ENCODE results near the gene IGF1R. TPM values are rescaled to one million over a fixed set of nuclear protein-coding genes. Genes with fewer than 3 reads are reported as not detected.

IGF1R gene
- total and polyA plus RNA-seq, 4 donors = 5.9 to 154 (median 27.6) TPM

DNA sequence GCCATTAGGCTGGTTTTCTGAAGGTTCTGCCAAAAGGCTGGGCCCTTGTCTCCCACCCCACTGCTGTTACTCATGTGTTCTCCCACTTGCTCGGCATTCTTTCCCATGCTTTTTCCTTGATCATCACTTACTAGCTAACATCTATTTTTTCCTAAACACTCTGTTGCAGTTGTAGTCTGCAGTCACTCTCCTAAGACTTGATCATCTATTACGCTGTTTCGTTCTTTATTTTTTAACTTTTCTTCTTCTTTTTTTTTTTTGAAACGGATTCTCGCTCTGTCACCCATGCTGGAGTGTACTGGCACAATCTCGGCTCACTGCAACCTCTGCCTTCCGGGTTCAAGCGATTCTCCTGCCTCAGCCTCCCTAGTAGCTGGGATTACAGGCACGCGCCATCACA, 176.3 kb downstream of the IGF1R start:
- peaks cover 0 to 32% (median 4%) of the 10 kb centered on the region in 5 donors for H3K4me1 ChIP-seq (ENCODE audit: control insufficient read depth in 5 of 5, insufficient read depth in 5 of 5, low read length in 5 of 5)
- H3K36me3 ChIP-seq (ENCODE audit: control insufficient read depth in 4 of 4, insufficient read depth in 4 of 4, low read length in 4 of 4) = peaks cover 0 to 2% (median 0%) of the 10 kb centered on the region in 4 donors
- DNase-seq (no peak), ATAC-seq (ENCODE audit: insufficient read depth, low FRiP score) (no peak)
- WGBS, 2 donors = 95 to 97% methylated on average over 10 of the region's 10 CpGs
- H3K9me3 ChIP-seq (ENCODE audit: control insufficient read depth in 4 of 4, insufficient read depth in 3 of 4, low read length in 3 of 4) = peaks cover 0 to 9% (median 5%) of the 10 kb centered on the region in 4 donors
- H3K9ac ChIP-seq (ENCODE audit: insufficient read depth in 1 of 2, low read length in 2 of 2) = peak overlapping the region in 1 of 2 donors; percentile 73
- no peak overlapping the region for H3K4me3 ChIP-seq
- TF ChIP-seq, protein P1, sequence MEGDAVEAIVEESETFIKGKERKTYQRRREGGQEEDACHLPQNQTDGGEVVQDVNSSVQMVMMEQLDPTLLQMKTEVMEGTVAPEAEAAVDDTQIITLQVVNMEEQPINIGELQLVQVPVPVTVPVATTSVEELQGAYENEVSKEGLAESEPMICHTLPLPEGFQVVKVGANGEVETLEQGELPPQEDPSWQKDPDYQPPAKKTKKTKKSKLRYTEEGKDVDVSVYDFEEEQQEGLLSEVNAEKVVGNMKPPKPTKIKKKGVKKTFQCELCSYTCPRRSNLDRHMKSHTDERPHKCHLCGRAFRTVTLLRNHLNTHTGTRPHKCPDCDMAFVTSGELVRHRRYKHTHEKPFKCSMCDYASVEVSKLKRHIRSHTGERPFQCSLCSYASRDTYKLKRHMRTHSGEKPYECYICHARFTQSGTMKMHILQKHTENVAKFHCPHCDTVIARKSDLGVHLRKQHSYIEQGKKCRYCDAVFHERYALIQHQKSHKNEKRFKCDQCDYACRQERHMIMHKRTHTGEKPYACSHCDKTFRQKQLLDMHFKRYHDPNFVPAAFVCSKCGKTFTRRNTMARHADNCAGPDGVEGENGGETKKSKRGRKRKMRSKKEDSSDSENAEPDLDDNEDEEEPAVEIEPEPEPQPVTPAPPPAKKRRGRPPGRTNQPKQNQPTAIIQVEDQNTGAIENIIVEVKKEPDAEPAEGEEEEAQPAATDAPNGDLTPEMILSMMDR (IDR thresholded peaks at IDR 0.05; ENCODE audit: control extremely low read depth, extremely low read depth) = no peak
- H3K27ac ChIP-seq (ENCODE audit: low read depth in 1 of 2, low read length in 1 of 2) = no peak overlapping the region
- no peaks in the 10 kb centered on the region for H3K27me3 ChIP-seq (ENCODE audit: control insufficient read depth in 3 of 3, insufficient read depth in 3 of 3, low read length in 2 of 3)

DNA sequence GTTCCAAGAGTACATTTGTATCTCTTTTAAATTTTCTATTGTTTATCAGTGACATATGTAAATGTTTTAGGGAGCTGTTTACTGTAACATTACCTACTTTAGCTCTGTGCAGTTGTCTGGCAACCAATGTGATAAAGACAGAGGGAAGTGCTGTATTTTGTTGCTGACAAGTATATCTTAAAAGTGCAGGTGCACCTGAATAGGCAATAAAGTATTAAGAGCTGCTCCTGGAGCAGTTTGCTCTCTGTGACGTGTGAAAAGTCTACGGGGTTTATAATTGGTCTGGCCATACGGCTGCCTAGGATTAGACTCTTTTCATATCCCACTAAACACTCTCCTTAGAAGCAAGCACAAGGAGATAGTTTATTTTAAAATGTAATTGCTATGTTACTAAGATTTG, 178.3 kb downstream of the IGF1R start:
- Histone ChIP-seq H3K36me3 (ENCODE audit: control insufficient read depth in 4 of 4, insufficient read depth in 4 of 4, low read length in 4 of 4) (peaks cover 0 to 2% (median 0%) of the 10 kb centered on the region in 4 donors), H3K4me1 (ENCODE audit: control insufficient read depth in 5 of 5, insufficient read depth in 5 of 5, low read length in 5 of 5) (peaks cover 0 to 32% (median 4%) of the 10 kb centered on the region in 5 donors), H3K27ac (ENCODE audit: low read depth in 1 of 2, low read length in 1 of 2) (no peak overlapping the region), H3K4me3 (no peak overlapping the region), H3K27me3 (ENCODE audit: control insufficient read depth in 3 of 3, insufficient read depth in 3 of 3, low read length in 2 of 3) (no peaks in the 10 kb centered on the region), H3K9me3 (ENCODE audit: control insufficient read depth in 4 of 4, insufficient read depth in 3 of 4, low read length in 3 of 4) (peaks cover 0 to 18% (median 13%) of the 10 kb centered on the region in 4 donors), H3K9ac (ENCODE audit: insufficient read depth in 1 of 2, low read length in 2 of 2) (no peak overlapping the region)
- TF ChIP-seq, protein P1 (IDR thresholded peaks at IDR 0.05; ENCODE audit: control extremely low read depth, extremely low read depth) = no peak
- WGBS, 2 donors = 82 to 84% methylated on average over 3 of the region's 3 CpGs
- DNase-seq = no peak
- no peak for ATAC-seq (ENCODE audit: insufficient read depth, low FRiP score)

DNA sequence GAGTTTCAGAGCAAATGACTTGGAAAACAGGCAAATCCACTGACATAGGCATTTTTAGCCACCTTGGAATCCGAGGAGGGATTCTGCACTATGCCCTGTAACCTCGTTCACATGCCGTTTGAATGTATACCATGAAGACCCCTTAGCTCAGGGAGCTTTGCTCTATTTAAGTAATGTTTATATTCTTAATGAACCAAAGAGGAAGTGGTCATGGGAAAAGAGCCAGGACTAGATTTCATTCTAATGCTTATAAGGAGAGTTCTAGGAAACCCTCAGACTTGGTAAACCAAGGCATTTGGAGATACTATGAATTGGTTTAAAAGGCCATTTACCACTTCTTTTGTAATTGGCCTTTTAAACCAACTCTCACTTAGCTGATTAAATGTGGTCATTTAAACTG, 178.9 kb downstream of the IGF1R start:
- H3K9ac ChIP-seq (ENCODE audit: insufficient read depth in 1 of 2, low read length in 2 of 2) = no peak overlapping the region
- peaks cover 0 to 32% (median 4%) of the 10 kb centered on the region in 5 donors for H3K4me1 ChIP-seq (ENCODE audit: control insufficient read depth in 5 of 5, insufficient read depth in 5 of 5, low read length in 5 of 5)
- TF ChIP-seq, protein P1 (IDR thresholded peaks at IDR 0.05; ENCODE audit: control extremely low read depth, extremely low read depth) = no peak
- 65 to 69% methylated on average over 3 of the region's 3 CpGs for WGBS, 2 donors
- ATAC-seq (ENCODE audit: insufficient read depth, low FRiP score) = no peak
- peak in 2 of 3 donors; percentile 61 to 81 for DNase-seq
- H3K4me3 ChIP-seq = no peak overlapping the region
- no peaks in the 10 kb centered on the region for H3K27me3 ChIP-seq (ENCODE audit: control insufficient read depth in 3 of 3, insufficient read depth in 3 of 3, low read length in 2 of 3)
- peaks cover 0 to 2% (median 0%) of the 10 kb centered on the region in 4 donors for H3K36me3 ChIP-seq (ENCODE audit: control insufficient read depth in 4 of 4, insufficient read depth in 4 of 4, low read length in 4 of 4)
- H3K9me3 ChIP-seq (ENCODE audit: control insufficient read depth in 4 of 4, insufficient read depth in 3 of 4, low read length in 3 of 4) = peaks cover 0 to 21% (median 17%) of the 10 kb centered on the region in 4 donors
- H3K27ac ChIP-seq (ENCODE audit: low read depth in 1 of 2, low read length in 1 of 2) = no peak overlapping the region

Measured in lung (tissue), 12 donors.